ENCODE data around the gene MYDGF. TPM values are rescaled to one million over a fixed set of nuclear protein-coding genes. Genes with fewer than 3 reads are reported as not detected.

The MYDGF gene
- total RNA-seq, 2 experiments from 2014 or later, result 59.2 to 65.8 TPM

DNA sequence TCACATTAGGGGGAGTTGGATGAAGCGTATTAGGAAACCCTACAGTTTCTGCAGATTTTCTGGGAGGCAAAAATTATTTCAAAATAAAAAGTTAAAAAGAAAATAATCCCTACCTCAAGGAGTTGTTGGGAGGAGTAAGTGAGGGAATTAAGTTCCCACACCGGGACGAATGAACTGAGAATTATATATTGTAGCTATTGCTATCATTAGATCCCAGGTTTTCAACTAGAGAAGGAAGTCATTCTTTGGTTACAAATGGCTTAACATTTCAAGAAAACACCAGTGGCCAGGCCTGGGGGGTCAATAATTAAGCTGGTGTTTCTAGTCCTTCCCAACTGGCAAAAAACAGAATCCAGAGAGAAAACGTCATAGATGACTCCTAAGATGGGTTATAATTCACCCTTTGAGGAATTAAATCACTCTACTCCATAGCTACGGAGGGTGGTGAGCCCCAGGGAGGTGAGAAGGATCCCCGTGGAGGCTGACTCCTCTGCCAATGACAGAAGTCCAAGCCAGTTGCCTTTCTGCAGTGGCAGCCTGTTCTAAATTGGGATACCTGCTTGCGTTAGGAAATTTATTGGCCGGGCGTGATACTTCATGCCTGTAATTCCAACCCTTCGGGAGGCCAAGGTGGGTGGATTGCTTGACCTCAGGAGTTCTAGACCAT lies 1.2 kb upstream of the MYDGF start:
- Mint-ChIP-seq H3K36me3 (peaks cover 10% of the 10 kb centered on the region), H3K9me3 (no peaks in the 10 kb centered on the region), H3K27ac (no peak overlapping the region), H3K4me1 (peaks cover 15% of the 10 kb centered on the region), H3K4me3 (no peak overlapping the region), H3K27me3 (no peaks in the 10 kb centered on the region)
- DNase-seq, result no peak

DNA sequence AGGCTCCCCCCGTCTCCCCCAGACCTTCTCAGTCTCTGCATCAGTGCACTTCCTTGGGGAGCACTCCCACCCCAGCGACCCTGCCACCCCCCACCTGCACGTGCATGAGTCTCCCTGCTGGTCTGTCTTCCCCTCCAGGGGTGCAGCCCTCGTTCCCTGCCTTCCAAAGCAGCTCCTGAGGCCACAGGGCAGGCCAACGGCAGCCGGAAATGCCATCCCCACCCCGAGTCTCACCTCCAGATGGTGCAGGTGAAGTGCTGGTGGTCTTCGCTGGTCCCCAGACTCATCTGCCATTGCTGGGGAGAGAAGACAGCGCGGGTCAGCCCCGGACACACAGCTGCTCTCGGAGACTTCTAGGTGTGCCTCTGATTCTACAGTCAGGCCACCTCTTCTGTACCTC lies 5.5 kb downstream of the MYDGF start:
- Mint-ChIP-seq H3K36me3 (peaks cover 13% of the 10 kb centered on the region), H3K9me3 (no peaks in the 10 kb centered on the region), H3K27me3 (no peaks in the 10 kb centered on the region), H3K27ac (no peak overlapping the region), H3K4me1 (peaks cover 15% of the 10 kb centered on the region), H3K4me3 (no peak overlapping the region)
- no peak for DNase-seq

DNA sequence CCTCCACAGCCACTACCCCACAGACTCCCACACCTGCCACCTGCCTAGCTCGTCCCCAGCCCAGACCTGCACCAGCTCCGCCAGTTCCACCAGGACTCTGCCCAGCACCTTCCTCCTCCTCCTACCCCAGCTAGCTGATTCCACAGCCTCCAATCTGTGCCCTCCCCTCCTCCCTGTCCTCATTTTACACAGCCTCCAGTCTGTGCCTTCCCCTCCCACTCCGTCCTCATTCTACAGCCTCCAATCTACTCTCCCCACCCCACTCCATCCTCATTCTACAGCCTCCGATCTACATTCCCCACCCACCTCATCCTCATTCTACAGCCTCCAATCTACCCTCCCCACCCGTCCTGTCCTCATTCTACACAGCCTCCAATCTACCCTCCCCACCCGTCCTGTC lies 7.3 kb downstream of the MYDGF start:
- DNase-seq, result no peak
- Mint-ChIP-seq H3K36me3 (peaks cover 8% of the 10 kb centered on the region), H3K27me3 (no peaks in the 10 kb centered on the region), H3K27ac (no peak overlapping the region), H3K4me1 (no peaks in the 10 kb centered on the region), H3K9me3 (no peaks in the 10 kb centered on the region), H3K4me3 (no peak overlapping the region)

DNA sequence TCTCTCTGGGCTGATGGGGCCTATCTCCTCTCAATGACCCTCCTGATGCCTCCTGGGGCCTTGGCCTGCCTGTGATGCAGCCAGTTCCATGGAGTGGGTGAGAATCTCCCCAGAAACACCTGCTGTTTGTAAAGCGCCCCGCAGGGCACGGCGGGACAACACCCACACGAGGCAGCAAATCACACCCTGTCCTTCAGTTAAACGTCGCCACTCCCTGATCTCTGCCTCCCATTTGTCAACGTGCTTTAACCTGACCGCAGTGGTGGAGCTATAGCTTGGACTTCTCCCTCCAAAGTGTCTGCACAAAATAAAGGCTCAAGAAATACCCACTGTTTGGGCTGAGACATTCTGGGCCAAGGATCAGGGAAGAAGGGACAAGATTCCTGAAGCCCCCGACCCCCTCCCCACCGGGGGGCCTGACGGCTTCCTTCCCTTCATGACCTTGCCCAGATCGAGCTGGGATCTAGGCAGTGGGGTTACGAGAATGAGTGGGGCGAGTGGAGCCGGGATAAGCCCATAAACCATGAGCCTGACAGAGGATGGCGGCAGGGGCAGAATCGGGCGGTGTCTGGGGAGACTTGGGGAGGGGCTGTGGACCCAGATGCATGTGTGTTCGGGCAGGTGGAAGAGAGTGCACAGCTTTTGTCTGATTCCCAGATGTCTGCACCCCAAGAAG lies 8.0 kb downstream of the MYDGF start:
- Mint-ChIP-seq H3K4me1 (no peaks in the 10 kb centered on the region), H3K36me3 (peaks cover 5% of the 10 kb centered on the region), H3K4me3 (no peak overlapping the region), H3K27ac (no peak overlapping the region), H3K27me3 (no peaks in the 10 kb centered on the region), H3K9me3 (no peaks in the 10 kb centered on the region)
- DNase-seq, result no peak

DNA sequence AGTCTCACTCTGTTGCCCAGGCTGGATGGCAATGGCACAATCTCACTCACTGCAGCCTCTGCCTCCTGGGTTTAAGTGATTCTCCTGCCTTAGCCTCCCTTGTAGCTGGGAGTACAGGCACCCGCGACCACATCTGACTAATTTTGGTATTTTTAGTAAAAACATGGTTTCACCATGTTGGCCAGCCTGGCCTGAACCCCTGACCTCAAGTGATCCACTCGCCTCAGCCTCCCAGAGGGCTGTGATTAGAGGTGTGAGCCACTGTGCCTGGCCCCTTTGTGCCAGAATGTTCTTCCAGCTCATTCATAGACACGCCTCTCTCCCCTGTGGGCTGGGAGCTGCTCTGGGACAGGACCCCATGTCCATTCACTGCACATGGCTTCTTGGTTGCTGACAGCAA lies 9.1 kb downstream of the MYDGF start:
- peaks cover 5% of the 10 kb centered on the region for H3K36me3 Mint-ChIP-seq
- H3K4me3 Mint-ChIP-seq, result no peak overlapping the region
- no peaks in the 10 kb centered on the region for H3K27me3 Mint-ChIP-seq
- H3K27ac Mint-ChIP-seq, result no peak overlapping the region
- no peak for DNase-seq
- no peaks in the 10 kb centered on the region for H3K9me3 Mint-ChIP-seq
- no peaks in the 10 kb centered on the region for H3K4me1 Mint-ChIP-seq

DNA sequence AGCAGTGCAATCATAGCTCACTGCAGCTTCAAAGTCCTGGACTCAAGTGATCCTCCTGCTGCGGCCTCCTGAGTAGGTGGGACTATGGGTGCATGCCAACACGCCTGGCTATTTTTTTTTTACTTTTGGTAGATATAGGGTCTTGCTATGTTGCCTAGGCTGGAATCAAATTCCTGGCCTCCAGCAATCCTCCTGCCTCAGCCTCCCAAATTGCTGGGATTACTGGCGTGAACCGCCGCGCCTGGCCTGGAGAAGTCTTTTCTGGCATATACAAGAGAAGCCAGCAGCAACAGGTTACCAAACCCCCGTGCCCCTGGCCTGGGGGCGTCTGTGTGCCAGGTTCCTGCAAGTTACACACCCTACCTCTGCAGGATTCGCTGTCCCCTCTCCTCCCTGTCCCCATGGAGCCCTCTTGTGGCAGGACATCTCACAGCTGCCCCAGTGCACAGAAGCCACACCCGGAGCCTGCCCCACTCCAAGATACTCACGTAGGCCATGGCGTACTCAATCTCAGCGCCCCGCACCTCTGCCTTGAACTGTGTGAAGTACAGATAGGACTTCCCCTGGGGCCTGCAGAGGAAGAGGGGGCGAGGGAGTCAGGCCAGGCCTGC lies 9.9 kb downstream of the MYDGF start:
- no peaks in the 10 kb centered on the region for H3K27me3 Mint-ChIP-seq
- no peak overlapping the region for H3K4me3 Mint-ChIP-seq
- no peak overlapping the region for H3K27ac Mint-ChIP-seq
- no peak for DNase-seq
- H3K4me1 Mint-ChIP-seq, result no peaks in the 10 kb centered on the region
- H3K36me3 Mint-ChIP-seq, result peaks cover 5% of the 10 kb centered on the region
- H3K9me3 Mint-ChIP-seq, result no peaks in the 10 kb centered on the region

DNA sequence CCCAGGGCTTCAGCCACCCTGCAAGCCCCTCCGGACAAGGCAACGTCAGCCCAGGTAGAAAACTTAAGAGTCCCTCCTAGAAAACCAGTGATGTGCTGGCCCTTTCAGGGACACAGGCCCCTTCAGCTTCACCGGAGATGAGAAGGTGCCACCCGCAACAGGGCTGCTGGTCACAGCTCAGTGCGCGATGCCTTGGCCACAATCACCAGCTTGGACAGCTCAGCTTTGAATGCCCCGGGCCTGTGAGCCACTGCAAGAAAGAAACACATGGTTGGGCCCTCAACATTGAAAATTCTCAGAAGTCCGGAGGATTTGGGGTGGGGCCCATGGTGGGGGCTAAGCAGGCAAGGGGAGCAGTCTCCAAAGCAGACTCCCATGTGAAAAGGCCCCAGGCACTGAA lies 12.3 kb downstream of the MYDGF start:
- Mint-ChIP-seq H3K9me3 (no peaks in the 10 kb centered on the region), H3K4me3 (no peak overlapping the region), H3K4me1 (no peaks in the 10 kb centered on the region), H3K27ac (peak overlapping the region; percentile 49), H3K36me3 (peaks cover 11% of the 10 kb centered on the region), H3K27me3 (no peaks in the 10 kb centered on the region)
- DNase-seq, result no peak

DNA sequence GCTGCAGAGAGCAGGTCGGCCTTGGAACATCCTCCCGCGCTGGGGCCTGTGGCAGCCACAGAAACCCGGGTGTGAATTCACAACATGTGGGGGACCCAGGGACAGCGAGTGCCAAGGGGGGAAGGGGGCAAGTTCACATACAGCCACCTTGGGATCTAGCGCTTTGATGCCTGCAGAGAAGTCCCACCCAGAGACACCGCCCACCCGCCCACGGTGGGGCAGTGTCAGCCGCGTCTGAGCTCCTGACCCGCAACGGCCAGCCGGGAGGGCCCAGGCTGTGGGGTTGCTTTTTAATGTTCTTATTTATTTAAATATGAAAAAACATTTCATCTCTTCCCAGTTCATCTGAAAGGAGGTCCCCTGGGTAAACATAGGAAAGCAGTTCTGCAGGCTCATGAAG lies 12.9 kb downstream of the MYDGF start:
- no peaks in the 10 kb centered on the region for H3K27me3 Mint-ChIP-seq
- H3K4me3 Mint-ChIP-seq, result no peak overlapping the region
- peaks cover 10% of the 10 kb centered on the region for H3K36me3 Mint-ChIP-seq
- no peaks in the 10 kb centered on the region for H3K4me1 Mint-ChIP-seq
- DNase-seq, result no peak
- H3K27ac Mint-ChIP-seq, result no peak overlapping the region
- H3K9me3 Mint-ChIP-seq, result no peaks in the 10 kb centered on the region

DNA sequence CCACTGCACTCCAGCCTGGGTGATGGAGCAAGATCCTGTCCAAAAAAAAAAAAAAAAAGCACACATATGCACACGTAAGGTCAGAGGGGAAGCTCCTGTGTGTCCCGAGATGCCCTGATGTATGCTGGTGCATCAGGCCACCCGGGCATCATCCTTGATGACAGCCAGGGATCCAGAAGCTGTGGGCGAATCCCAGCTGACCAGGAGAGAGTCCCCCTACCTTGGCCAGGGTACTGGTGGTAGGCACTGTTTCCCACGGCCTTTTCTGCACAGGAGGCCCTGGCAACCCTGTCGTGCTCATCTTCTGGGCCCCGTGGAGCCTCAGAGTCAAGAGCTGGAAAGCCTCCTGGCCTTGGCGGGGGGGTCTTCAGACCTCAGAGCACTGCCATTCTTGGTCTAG lies 14.0 kb downstream of the MYDGF start:
- Mint-ChIP-seq H3K9me3 (no peaks in the 10 kb centered on the region), H3K27ac (no peak overlapping the region), H3K36me3 (peaks cover 10% of the 10 kb centered on the region), H3K27me3 (no peaks in the 10 kb centered on the region), H3K4me1 (no peaks in the 10 kb centered on the region), H3K4me3 (no peak overlapping the region)
- no peak for DNase-seq

DNA sequence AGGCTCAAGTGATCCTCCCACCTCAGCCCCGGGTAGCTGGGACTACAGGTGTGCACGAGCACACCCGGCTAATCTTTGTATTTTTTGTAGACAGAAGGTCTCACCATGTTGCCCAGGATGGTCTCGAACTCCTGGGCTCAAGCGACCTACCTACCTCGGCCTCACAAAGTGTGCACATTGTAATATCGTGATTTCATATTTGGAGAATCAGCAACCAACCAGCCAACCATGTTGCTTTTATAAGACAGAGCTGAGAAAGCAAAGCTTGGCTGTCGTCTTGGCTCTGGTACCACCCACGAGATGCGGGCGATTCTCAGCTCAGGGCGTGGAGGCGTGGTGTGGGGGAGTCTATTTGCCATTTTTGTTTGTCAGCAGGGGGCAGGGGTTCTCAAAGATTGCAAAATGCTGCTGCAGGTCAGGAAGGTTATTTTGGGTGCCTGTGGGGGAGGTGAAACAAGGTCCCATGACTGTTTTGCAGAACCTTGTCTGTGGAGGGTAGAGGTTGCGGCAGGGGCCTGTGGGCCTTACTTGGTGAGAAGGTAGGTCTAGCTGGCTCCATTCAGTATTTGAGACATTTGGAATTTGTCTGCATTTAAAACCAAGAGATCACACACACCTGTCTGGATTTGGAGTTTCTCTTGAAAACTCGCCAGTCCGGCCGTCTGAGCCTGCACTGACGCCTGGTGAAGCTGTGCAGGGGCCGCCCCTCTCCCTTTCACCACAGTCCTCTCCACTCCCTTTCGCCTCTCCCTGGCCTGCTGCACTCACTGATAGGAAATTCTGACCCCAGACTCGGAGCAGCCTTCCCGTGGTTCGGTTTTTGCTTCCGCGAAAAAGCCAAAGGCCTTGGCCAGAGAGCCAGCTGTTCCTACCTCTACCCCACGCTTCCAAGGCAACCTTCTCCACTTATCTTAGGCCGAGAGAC lies 15.4 kb downstream of the MYDGF start:
- H3K9me3 Mint-ChIP-seq, result no peaks in the 10 kb centered on the region
- H3K27ac Mint-ChIP-seq, result peak overlapping the region; percentile 1
- H3K4me3 Mint-ChIP-seq, result no peak overlapping the region
- no peak for DNase-seq
- H3K27me3 Mint-ChIP-seq, result no peaks in the 10 kb centered on the region
- H3K36me3 Mint-ChIP-seq, result peaks cover 7% of the 10 kb centered on the region
- H3K4me1 Mint-ChIP-seq, result no peaks in the 10 kb centered on the region

DNA sequence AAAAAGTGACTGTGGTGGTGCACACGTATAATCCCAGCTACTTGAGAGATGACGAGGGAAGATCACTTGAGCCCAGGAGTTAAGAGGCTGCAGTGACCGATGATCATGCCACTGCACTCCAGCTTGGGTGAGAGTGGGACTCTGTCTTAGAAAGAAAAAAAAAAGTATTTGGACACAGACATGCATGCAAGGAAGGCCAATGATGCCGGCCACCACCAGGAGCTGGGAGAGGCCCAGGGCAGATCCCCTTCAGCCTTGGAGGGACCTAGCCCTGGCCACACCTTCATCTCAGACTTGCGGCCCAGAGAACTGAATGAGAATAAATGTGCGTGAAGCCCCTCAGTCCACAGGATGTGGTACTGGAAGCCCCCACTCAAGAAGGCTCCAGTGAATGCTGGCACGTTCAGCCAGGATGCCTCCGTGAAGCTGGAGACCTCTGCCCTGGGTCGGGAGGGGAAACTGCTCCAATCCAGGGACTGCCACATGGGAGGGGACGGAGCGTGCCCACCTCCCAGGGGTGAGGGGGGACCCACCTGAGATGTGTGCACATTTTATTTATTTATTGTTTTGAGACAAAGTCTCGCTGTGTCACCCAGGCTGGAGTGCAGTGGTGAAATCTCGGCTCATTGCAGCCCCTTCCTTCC lies 16.2 kb downstream of the MYDGF start:
- Mint-ChIP-seq H3K9me3 (no peaks in the 10 kb centered on the region), H3K27ac (no peak overlapping the region), H3K4me3 (no peak overlapping the region), H3K36me3 (peaks cover 6% of the 10 kb centered on the region), H3K4me1 (peaks cover 2% of the 10 kb centered on the region), H3K27me3 (no peaks in the 10 kb centered on the region)
- no peak for DNase-seq

DNA sequence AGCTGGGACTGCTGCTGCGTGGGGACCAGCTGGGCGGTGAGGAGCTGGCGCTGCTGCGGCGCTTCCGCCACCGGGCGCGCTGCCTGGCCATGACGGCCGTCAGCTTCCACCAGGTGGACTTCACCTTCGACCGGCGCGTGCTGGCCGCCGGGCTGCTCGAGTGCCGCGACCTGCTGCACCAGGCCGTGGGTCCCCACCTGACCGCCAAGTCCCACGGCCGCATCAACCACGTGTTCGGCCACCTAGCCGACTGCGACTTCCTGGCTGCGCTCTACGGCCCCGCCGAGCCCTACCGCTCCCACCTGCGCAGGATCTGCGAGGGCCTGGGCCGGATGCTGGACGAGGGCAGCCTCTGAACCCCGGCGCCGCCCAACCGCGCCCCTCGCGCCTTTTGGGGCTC lies 18.1 kb downstream of the MYDGF start:
- peaks cover 2% of the 10 kb centered on the region for H3K4me1 Mint-ChIP-seq
- DNase-seq, result no peak
- H3K27me3 Mint-ChIP-seq, result no peaks in the 10 kb centered on the region
- no peaks in the 10 kb centered on the region for H3K9me3 Mint-ChIP-seq
- no peak overlapping the region for H3K4me3 Mint-ChIP-seq
- H3K27ac Mint-ChIP-seq, result no peak overlapping the region
- peaks cover 6% of the 10 kb centered on the region for H3K36me3 Mint-ChIP-seq

DNA sequence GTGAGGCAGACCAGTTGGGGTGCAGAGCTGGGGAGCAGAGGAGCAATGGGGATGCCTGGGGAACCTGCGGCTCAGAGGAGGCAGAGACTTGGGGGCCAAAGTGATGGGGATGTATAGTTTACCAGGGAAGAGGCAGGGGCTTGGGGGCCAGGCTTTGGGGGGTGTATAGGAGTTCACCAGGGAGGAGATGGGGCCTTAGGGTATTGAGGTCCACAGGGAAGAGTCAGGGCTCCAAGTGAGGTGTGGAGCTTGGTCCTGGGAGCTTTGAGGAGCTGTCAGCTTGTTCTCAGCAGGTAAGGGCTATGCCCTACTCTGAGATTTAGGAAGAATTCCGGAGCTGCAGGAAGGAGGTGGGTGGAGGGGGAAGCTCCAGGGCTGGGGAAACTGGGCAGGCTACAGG lies 20.0 kb downstream of the MYDGF start:
- peaks cover 13% of the 10 kb centered on the region for H3K36me3 Mint-ChIP-seq
- H3K4me3 Mint-ChIP-seq, result no peak overlapping the region
- H3K4me1 Mint-ChIP-seq, result peaks cover 2% of the 10 kb centered on the region
- no peaks in the 10 kb centered on the region for H3K27me3 Mint-ChIP-seq
- H3K27ac Mint-ChIP-seq, result no peak overlapping the region
- no peak for DNase-seq
- no peaks in the 10 kb centered on the region for H3K9me3 Mint-ChIP-seq

DNA sequence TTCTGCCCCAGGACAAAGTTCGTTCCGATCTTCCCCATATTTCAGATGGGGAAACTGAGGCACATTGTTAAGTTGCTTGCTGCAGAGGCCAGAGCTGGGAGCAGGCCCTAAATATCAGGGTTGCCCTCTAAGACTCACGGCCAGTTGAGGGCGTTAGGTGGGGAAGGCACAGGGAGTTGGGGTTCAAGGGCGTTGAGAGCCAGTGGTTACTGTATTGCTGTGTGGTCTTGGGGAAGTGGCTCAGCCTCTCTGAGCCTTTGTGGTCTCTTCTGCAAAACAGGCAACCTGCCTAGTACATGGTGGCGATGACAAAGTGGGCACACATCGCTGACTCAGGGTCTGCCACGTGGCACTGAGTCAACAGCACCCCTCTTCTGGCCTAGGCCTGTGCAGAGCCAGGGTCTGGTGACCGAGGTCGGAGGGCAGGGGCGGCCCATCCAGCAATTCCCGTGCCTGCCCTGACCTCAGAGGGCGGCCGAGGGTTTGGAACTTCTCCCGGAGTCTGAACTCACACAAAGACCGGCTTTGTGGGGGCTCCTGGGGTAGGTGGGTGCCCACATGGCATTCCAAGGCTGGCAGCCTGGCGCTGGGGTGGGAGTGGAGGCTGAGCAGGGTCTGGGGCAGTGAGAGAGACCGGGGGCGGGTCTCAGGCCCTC lies 20.6 kb downstream of the MYDGF start:
- Mint-ChIP-seq H3K9me3 (no peaks in the 10 kb centered on the region), H3K4me3 (no peak overlapping the region), H3K4me1 (peaks cover 2% of the 10 kb centered on the region), H3K27ac (no peak overlapping the region), H3K27me3 (no peaks in the 10 kb centered on the region), H3K36me3 (peaks cover 9% of the 10 kb centered on the region)
- no peak for DNase-seq
